ENCODE measurements around the gene UBTD1.
"Not testable (repeated sequence)": the region's sequence is repeated elsewhere in the genome, so short reads cannot be mapped to it uniquely, and the experiment has no call there.

Gene UBTD1

DNA sequence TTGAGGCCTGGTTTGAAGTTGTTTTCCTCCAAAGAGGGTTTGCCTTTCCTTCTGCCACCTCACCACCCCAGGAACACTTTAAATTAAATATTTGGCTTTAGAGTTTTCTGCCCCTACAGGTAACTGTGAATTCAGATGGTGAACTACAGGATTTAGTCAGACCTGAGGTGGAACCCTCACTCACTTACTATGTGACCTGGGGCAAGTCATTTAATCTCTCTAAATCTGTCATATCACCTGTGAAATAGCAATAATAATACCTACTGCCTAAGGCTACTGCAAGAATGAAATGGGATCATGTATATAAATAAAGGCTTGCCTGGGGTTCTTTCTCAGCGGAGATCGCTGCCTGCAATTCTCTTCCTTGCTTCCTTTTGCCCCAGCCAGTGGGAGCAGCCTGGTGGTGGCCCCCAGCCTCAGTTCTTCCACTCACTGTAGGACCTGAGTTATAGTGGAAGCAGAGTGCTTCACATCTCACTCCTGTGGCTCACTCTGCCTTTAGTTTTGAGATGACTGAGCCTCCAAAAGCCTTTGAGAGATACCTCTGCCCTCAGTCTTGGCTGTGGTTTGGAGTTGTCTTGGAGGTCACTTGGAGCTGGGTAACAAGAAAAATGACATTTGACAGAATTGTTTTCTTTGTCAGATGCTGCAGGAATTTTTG, 67.7 kb downstream of the UBTD1 start:
- no peak for DNase-seq

- no peak for DNase-seq
Measured at GRCh38 chr10:97567891-97568290, 69.2 kb downstream of the UBTD1 start.

- DNase-seq, result no peak
Measured at GRCh38 chr10:97570146-97570788, 71.5 kb downstream of the UBTD1 start.

DNA sequence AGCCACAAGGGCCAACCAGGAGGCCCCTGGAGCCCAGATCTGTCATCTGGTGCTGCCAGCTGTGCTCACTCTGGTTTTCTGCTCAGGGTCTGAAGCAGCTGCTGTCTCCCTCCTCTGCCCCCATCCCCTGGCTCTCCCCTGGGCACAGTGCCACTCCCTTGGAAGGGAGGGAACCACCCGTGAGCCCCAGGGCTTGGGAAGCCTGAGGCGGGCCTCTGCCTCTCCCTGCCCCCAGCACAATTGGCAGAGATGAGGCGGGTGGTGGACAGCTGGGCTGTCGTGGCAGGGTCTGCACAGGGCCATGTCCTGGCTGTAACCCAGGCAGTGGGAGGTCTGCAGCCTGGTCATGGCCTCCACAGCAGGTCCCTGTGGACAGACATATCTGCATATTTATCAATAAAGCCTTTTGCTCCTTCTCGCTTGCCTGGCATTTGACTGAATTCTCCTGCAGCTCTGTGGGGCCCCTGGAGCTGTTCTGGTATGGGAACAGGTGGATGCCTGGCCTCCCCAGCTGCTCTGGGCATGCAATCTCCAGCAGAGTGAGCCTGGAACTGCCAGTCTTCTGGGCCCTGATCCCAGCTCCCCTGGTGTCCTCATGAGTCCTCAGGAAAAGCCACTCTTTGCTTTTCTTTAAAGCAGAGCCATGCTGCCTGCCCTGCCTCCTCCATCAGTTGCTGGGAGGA, 72.2 kb downstream of the UBTD1 start:
- no peak for DNase-seq

GRCh38 chr10:97571622-97572021, 72.9 kb downstream of the UBTD1 start:
- DNase-seq, result no peak

DNA sequence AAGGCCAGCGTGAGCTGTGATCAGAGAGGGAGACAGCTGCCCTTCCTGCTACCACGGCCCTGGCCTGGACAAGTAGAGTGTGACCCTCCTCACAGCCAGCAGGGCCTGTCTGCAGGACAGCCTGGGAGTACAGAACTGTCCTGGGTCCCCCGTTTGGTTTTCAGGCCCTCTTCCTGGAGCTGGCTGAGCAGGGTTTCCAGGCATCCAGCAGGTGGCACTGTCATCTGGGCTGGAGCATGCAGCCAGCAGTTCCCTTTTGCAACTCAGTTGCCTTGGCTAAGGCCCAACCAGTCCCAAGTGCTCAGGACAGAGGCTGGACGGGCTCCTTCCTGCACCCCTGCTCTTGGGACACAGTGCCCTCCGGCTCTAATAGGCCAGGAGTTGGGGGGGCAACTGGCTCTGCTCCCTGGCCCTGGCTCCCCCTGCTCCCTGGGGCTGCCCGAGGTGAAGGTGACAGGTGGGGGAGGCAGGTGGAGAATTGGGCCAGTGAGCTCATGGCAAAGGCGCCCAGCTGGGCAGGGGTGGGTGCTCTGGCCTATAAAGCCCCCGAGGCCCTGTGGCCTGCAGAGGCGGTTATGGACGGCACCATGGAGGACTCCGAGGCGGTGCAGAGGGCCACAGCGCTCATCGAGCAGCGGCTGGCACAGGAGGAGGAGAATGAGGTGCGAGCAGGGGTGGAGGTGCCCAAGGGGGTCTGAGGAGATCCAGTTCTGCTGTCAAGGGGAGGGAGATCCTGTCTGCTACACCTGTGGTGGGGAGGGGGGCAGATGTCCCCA, 73.7 kb downstream of the UBTD1 start, which contains the start of gene ANKRD2:
ANKRD2 (plus strand) TSS at position 566 of the 776 bp plus-strand sequence; CDS start at position 576, 10 bp downstream.
- DNase-seq, result peak in 3 of 5 donors; percentile 15 to 43 (median 33)

GRCh38 chr10:97573021-97573420, 74.3 kb downstream of the UBTD1 start:
- no peak for DNase-seq

- DNase-seq, result no peak
Measured at GRCh38 chr10:97573672-97574071, 74.9 kb downstream of the UBTD1 start.

DNA sequence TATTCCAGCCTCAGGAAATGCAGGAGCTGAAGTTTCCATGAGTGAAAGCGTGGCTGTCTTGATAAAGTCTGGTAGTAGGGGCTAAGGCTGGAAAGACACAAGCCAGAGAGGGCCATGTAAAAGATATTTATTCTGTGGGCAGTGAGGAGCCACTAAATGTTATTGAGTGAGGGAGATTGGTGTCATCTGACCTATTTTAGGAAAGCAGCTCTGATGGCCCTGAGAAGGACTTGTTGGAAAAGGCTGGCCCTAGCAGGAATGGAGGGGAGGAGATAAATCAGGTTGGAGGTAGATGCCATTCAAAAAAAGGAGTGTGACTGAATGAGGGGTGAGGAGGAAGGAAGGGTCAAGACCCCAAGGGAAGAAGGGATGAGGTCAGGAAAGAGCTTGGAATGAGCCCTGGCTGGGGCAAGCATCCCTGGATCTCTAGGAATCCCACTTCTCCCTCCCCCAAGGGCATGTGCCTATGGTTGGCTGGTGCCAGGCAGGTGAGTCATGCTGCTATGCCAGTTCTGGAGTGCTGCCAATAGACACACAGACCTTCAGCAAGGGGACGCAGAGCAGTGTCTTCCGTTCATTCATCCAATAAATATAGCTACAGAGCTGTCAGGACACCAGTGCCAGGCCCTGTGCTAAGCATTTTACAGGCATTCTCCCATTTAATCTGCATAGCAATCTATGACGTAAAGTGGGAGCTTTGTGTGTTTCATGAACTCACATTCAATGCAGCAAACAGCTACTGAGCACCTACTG, 75.8 kb downstream of the UBTD1 start:
- no peak for DNase-seq

DNA sequence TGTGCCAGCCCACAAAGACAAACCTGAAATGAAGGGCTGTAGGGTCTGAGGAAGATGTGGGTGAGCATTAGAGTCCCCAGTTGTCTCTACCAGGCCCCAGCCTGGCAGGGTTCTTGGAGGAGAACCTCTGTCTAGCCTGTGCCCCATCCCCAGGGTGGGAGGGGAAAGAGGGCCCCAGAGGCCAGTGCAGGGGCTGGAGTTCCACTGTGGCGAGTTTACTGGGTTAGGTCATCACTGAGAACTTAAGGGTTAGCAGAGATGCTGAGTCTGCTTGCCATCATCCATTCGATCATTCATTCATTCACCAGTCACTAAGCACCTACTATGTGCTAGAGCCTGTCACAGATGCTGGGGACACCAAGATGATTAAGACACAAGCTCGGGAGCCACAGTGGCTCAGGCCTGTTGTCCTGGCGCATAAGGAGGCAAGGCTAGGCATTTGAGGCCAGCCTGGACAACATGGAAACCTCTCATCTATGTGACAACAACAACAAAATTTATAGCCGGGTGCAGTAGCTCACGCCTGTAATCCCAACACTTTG, 76.5 kb downstream of the UBTD1 start:
- no peak for DNase-seq

GRCh38 chr10:97576487-97576886, 77.8 kb downstream of the UBTD1 start:
- DNase-seq, result not testable (repeated sequence)

GRCh38 chr10:97577701-97578100, 79.0 kb downstream of the UBTD1 start:
- no peak for DNase-seq

- DNase-seq, result no peak
Measured at GRCh38 chr10:97578171-97578844, 79.6 kb downstream of the UBTD1 start.

- no peak for DNase-seq
Measured at GRCh38 chr10:97580421-97581367, 82.0 kb downstream of the UBTD1 start.

DNA sequence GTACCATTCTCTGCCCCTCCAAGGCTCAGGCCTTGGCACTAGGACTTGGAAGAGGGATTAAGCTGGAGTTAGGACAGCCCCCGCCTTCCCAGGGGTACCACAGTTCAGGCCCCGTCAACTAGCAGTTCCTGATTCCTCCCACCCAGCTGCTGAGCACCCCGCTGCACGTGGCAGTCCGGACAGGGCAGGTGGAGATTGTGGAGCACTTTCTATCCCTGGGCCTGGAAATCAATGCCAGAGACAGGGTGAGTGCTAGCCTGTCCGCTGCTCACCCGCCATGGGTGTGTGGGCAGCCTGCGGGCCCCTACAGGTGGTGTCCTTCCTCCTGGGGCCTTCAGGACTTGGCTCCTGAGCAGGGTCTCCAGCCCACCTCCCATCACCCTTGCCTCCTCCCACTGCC, 83.4 kb downstream of the UBTD1 start:
- no peak for DNase-seq

DNA sequence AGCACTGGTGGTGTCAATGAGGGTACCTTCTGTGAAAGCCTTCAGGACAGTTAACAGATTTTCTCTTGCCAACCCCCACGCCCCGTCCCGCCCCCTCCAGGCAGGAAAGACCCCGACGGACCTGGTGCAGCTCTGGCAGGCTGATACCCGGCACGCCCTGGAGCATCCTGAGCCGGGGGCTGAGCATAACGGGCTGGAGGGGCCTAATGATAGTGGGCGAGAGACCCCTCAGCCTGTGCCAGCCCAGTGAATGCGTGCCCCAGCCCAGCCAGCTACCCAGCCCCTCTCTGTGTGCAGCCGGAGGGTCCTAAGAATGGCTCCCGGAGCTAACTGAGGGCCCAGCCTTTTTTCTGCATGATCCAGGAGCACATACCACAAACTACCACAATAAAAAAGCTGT, 84.8 kb downstream of the UBTD1 start:
- no peak for DNase-seq

GRCh38 chr10:97584060-97584797, 85.5 kb downstream of the UBTD1 start, which contains the start of gene HOGA1:
HOGA1 (plus strand) TSS chr10:97584389; CDS start chr10:97584704, 315 bp downstream.
- no peak for DNase-seq

- DNase-seq, result no peak
Measured at GRCh38 chr10:97584798-97585438, 86.2 kb downstream of the UBTD1 start.

DNA sequence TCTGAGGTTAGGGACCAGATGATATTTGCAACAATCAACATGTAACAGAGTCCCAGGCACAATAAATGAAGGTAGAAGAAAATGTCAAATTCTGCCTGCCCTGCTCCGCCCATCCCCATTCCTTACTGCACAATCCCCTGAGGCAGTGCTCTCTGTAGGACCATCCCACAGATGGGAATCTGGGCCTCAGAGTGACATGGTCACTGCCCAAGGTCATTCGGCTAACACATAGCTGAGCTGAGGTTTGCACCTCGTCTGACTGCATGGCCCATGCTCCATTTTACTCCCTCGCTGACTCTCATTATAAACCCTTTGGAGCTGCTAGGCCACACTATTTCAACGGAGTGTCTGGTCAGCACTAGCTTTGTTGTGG, 86.7 kb downstream of the UBTD1 start:
- DNase-seq, result no peak
